GM21515 (cell line): ENCODE measurements around the gene CEP295NL.
"Not testable (repeated sequence)": the region's sequence is repeated elsewhere in the genome, so short reads cannot be mapped to it uniquely, and the experiment has no call there.

ENCODE experiments used
- ATAC-seq: cut with Tn5 transposase; IDR thresholded peaks from one replicate; pipeline ENCODE4 v1.9.1; 2021; ENCODE audit not compliant: unreplicated experiment

CEP295NL gene

DNA sequence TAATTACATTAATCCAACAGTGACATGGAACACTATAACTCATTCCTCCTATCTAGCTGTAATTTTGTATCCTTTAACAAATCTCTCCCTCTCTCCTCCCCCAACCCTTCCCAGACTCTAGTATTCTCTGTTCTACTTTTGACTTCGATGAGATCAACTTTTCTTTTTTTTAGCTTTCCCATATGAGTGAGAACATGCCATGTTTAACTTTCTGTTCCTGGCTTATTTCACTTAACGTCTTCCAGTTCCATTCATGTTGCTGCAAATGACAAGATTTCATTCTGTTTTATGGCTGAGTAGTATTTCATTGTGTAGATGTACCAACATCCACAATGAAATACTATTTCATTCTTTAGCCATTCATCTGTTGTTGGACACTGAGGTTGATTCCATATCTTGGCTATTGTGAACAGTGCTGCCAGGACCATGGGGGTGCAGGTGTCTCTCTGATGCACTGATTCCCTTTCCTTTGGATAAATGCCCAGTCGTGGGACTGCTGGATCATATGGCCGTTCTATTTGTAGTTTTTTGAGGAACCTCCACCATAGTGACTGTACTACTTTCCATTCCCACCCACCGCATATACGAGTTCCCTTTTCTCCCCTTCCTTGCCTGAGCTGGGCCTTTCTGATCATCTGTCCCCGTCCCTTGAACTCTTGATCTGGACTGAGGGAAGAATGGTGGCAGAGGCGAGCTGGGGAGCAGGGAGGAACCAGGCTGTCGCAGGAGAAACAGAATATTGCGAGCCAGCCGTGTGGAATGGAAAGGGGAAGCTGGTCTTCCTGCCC lies 7.7 kb upstream of the CEP295NL start:
- ATAC-seq, result no peak

DNA sequence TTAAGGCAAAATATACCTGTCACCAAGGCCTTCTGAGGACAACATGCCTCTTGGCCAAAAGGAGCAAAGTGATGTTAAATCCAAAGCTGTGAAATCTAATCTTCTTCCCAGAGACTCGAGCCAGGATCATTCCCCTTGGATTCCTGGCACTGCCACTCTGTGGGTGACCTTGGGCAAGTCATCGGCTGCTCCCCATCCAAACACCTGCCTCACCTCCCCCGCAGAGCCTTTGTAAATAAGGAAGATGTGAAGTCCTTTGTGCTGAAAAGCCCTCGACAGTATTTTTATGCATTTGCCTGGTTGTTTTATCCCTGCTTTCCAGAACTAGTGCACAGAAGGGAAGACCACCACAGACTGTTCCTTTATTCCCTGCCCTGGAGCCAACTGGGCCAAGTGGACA lies 5.4 kb upstream of the CEP295NL start:
- ATAC-seq, result no peak

DNA sequence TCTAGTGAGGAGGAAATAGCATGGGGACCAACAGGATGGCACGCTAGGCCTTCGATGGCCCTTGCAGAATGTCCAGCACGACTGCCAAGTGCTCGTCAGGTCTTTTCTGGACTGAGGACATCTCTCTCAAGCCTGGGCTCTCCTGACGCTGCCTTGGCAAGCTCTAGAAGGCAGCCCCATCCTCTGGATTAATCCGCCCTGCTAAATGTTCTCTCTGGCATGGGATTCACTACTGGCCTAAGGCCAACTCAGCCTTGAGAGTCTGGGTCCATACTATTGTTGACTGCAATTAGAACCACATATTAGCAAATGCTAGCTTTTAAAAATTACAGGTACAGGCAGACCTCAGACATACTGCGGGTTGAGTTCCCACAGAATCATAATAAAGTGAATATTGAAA lies 2.5 kb upstream of the CEP295NL start:
- ATAC-seq, result no peak

DNA sequence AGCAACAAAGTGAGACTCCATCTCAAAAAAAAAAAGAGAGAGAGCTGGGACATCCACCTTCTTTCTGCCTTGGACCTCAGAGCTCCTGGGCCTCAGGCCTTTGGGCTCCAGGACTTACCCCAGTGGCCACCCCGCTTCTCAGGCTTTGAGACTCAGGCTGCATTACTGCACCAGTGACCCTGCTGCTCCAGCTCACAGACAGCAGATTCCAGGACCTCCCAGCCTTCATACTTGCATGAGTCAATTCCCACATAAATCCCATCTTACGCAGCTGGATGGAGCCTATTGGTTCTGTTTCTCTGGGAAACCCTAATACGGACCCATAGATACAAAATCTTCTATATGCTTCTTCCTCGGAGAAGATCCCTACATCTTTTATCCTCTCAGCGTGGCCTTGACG lies 2.1 kb upstream of the CEP295NL start:
- no peak for ATAC-seq

DNA sequence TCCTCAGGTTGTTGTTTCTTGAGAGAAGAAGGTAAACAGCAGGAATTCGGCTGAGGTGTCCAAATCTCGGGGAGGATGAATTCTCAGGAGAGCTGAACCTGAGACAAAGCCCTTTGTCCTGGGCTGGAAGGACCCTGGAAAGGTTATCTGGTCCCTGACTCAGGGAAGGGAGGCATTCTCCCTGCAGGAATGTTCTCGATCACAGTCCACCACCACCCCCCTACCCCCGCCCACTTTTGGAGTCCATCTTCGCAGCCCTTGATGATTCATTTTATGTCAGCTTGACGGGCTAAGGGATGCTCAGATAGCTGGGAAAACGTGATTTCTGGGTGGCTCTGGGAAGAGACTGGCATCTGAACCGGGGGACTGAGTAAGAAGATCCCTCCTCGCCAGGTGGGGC lies 1.4 kb upstream of the CEP295NL start:
- ATAC-seq, result no peak

DNA sequence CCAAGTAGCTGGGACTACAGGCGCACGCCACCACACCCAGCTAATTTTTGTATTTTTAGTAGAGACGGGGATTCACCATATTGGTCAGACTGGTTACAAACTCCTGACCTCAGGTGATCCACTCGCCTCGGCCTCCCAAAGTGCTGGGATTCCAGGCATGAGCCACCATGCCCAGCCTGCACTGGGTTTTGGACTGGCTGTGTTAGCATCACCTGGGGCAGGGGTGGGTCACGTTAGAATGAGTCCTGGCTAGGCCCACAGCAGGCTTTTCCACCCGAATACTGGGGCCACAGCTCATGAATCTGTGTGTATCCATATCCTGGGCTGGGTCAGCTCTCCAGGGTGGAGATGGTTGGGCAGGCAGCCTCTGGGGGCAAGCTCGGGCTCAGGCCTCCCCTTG lies 770 bp downstream of the CEP295NL start:
- ATAC-seq, result not testable (repeated sequence)

DNA sequence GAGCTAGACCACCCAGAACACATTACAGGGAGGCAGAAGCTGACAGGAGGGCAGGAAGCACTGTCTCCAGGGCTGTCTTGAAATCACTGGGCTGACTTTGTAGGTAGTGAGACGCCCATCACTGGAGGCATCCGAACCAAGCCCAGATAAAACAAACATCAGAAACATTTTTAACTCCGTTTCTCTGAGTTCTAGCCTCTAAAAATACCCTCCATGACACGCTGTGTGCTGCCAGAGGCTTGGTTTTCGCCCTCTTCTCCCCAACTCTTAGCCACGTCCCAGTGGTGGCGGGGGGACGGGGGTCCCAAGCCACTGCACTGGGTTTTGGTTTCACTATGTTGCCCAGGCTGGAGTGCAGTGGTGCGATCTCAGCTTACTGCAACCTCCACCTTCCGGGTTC lies 1.2 kb downstream of the CEP295NL start:
- ATAC-seq, result no peak

- no peak for ATAC-seq
Observed at GRCh38 chr17:78900816-78901215, 2.2 kb downstream of the CEP295NL start.

- no peak for ATAC-seq
Observed at GRCh38 chr17:78899361-78900260, 3.4 kb downstream of the CEP295NL start.

DNA sequence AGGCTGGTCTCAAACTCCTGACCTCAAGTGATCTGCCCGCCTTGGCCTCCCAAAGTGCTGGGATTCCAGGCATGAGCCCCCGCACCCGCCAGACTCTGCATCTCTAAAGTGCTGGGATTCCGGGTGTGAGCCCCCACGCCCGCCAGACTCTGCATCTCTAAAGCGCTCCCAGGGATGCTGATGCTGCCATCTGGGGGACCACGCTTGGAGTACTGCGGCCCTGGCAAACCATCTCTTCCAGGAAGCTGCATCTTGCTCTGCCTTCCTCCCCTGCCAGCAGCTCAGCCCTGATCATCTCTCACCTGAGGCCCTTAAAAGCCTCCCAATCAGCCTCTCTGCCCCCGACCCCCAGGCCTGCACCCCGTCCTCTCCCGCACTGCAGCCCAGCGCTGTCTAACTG lies 4.1 kb downstream of the CEP295NL start:
- ATAC-seq, result no peak

DNA sequence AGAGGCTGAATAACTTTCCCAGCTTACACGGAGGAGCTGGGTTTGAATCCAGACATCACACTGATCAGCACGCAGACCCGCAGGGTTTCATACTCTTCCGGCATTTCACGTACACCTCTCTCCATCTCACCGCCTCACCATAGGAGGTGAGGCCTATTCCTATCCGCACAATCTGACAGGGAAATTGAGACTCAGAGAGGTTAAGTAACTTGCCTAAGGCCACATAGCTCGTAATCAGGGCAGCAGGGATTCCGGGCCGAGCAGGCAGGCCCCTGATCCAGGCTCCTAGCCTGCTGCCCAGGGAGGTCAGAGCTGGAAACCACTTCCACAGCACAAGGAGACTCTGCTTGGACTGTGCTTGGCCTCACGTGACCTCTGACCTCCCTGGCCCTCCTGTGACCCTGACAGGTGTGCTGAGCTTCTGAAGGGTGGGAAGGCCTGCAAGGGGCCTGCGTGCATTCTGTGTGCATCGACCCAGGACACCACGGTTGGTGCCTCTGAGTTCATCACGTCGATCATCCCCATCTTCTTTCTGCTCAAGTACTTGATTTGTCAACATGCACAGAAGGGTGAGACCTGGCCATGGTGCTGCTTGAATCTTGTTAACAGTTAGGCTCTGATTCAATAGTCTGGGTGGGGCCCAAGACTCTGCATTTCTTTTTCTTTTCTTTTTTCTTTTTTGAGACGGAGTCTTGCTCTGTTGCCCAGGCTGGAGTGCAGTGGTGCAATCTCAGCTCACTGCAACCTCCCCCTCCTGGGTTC lies 4.7 kb downstream of the CEP295NL start:
- no peak for ATAC-seq

DNA sequence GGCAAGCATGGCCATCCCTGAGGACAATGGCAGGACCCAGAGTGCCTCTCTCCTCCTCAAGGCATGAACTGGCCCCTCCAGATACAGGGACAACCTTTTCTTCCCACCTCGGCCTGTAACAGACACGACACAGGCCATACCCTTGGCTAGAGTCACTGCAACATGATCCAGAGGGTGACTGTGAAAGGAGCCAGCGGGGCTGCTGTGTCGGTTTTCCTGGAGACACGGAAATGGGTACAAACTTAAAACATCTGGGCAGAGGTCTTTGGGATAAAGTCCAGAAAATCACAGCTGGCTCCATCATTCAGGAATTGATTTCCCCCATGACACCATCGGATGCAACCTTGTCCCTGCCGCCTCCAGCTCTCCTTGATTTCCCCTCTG lies 5.3 kb downstream of the CEP295NL start:
- no peak for ATAC-seq

DNA sequence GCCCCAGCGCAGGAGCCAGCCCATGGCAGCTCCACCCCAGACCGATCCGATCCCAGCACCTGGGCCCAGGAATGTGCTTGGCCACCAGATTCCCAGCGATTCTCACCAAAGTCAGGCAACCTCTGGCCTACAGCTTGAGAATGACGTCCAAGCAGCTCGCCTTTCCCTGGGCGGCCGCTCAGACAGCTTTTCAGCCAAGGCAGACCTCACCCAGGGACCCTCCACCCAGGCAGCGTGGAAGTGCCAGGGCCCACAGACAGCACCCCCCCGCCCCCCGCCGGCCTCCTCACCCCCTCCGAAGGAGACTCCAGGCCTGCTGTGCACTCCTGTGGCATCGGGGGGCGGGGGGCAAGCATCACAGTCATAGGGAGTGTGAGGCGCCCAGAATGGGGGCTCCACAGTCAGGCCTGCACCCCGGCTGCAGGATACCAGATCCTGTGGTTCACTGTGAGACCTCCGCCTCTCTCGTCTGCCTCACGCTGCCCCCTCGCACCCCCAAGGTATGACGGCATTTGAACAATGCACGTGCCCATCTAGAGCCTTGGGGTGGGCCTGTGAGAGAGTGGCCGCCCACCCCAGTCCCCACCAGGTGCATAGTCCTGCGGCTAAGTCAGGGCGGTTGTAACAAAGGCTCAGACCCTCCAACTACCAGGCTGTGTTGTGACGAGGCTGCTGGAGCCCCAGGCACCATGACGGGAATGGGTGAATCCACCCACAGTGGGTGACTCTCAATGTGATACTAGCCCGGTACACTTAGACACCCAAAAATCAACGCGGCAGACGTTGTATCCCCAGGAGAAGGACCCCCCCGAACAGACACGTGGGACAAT lies 6.0 kb downstream of the CEP295NL start:
- no peak for ATAC-seq

DNA sequence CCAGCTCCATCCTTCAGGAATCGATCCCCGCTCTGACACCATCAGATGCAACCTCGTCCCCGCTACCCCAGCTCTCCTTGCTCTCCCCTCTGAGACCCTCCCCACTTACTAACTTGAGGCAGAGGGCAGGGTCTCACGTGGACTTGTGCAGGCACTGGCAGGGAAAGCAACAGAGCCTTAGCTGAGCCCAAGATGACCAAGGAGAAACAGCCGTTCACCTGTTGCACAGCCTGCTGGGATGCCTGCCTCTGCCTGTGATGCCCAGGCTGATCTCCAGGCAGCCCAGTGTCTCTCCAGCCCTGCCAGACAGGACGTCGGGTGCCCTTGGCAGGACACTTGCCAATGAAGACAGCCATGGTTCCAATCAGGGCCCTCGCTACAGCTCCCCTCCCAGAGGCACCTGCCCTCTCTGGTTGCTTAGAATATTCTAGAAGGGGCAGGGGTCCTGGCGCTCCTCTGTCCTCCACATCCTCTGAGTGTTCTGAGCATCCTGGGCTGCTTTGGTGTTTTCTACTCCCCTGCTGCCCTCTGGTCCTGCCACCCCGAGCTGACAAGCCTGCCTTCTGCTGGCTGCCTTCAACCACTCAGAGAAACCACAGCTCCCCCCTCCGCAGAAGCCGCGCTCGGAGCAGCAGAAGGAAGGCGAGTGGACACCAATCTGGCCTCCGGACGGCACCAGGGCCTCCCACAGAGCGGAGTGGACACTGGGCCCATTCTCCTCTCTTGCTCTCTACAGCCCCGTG lies 6.7 kb downstream of the CEP295NL start:
- ATAC-seq, result no peak

DNA sequence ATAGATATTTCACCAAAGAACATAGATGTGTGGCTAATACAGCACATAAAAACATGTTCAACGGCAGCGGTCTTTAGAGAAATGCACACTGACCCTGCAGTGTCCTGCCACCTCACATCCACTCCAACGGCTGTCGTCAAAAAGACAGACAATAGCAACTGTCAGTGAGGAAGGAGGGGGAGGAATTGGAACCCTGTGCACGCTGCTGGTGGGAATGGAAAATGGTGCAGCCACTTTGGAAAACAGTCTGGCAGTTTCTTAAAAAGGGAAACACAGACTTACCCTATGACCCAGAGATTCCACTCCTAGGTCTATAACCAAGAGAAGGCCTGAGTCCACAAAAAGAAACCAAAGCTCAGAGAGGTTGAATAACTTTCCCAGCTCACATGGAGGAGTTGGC lies 7.7 kb downstream of the CEP295NL start:
- ATAC-seq, result no peak

GRCh38 chr17:78893684-78894083 lies 9.3 kb downstream of the CEP295NL start:
- ATAC-seq, result no peak

GRCh38 chr17:78892936-78893379 lies 10.0 kb downstream of the CEP295NL start:
- no peak for ATAC-seq

DNA sequence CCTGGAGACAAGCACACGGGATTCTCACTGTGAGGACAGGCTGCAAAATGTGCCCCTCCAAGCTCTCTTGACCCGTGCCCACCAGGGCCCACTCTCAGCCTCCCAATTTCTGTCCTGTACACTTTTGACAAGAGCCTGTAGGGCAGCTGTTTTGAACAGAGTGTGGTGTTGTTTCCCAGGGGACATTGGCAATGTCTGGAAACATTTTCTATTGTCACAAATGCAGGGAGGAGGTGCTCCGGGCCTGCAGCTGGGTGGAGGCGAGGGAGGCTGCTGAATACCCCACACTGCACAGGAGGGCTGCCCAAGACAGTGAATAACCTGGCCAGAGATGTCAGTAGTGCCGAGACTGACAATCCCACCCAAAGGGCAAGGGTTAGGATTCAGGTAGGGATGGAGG lies 10.5 kb downstream of the CEP295NL start:
- no peak for ATAC-seq

- no peak for ATAC-seq
Observed at GRCh38 chr17:78892062-78892456, 10.9 kb downstream of the CEP295NL start.
